Tongue (tissue), 2 donors: ENCODE results near the gene CELF1. TPM values are rescaled to one million over a fixed set of nuclear protein-coding genes. Genes with fewer than 3 reads are reported as not detected.

ENCODE experiments used
- small RNA-seq: library from RNA; depleted of rRNA; stranded (forward); fragments of <200 nt; gene quantifications from one replicate; pipeline ENCODE3, GENCODE V24; 2014; ENCODE audit warnings: low replicate concordance
- total RNA-seq: library from RNA; depleted of rRNA; stranded (reverse); fragments of >200 nt; gene quantifications from one replicate; pipeline ENCODE4 v1.2.3, GENCODE V29; 2014

CELF1 gene
- total RNA-seq, 1 donor from 2014 or later = 121 TPM

Small RNA genes lying within 50 kb of the gene (small RNA-seq; reads per million reads assigned to genes)
- gene RN7SL652P (not detected), gene RNU5E-10P (not detected)

Other genes starting within 250 kb of the CELF1 start
- gene MYBPC3, start 200.4 kb downstream of the CELF1 start, total RNA-seq = not detected
- 5.0 TPM for gene SPI1, start 174.6 kb downstream of the CELF1 start, total RNA-seq
- 40.1 TPM for gene SLC39A13, start 144.5 kb downstream of the CELF1 start, total RNA-seq
- 133 TPM for gene PSMC3, start 126.7 kb downstream of the CELF1 start, total RNA-seq
- 55.2 TPM for gene RAPSN, start 104.0 kb downstream of the CELF1 start, total RNA-seq
- gene PTPMT1, start 12.5 kb upstream of the CELF1 start, total RNA-seq = 61.0 TPM
- 24.8 TPM for gene KBTBD4, start 25.8 kb upstream of the CELF1 start, total RNA-seq
- 98.3 TPM for gene NDUFS3, start 25.9 kb upstream of the CELF1 start, total RNA-seq
- gene FAM180B, start 33.5 kb upstream of the CELF1 start, total RNA-seq = 1.4 TPM
- 5.3 TPM for gene C1QTNF4, start 41.3 kb upstream of the CELF1 start, total RNA-seq
- gene MTCH2, start 89.4 kb upstream of the CELF1 start, total RNA-seq = 44.9 TPM
- gene AGBL2, start 162.2 kb upstream of the CELF1 start, total RNA-seq = 5.1 TPM
- gene FNBP4, start 214.2 kb upstream of the CELF1 start, total RNA-seq = 122 TPM